GM18511 (cell line): ENCODE measurements around the gene CSMD2.

ENCODE experiments used
- ATAC-seq: cut with Tn5 transposase; IDR thresholded peaks from one replicate; pipeline ENCODE4 v1.9.1; 2021; ENCODE audit warnings: mild to moderate bottlenecking, moderate library complexity; ENCODE audit not compliant: unreplicated experiment

The CSMD2 gene

GRCh38 chr1:33724348-33724747 lies 440.7 kb downstream of the CSMD2 start:
- no peak for ATAC-seq

GRCh38 chr1:33723251-33723650 lies 441.8 kb downstream of the CSMD2 start:
- no peak for ATAC-seq

- ATAC-seq, result no peak
Observed at GRCh38 chr1:33721301-33721815, 443.7 kb downstream of the CSMD2 start.

- ATAC-seq, result no peak
Observed at GRCh38 chr1:33719771-33720670, 445.0 kb downstream of the CSMD2 start.

- no peak for ATAC-seq
Observed at GRCh38 chr1:33719326-33719725, 445.7 kb downstream of the CSMD2 start.

- ATAC-seq, result no peak
Observed at GRCh38 chr1:33718186-33718585, 446.8 kb downstream of the CSMD2 start.

GRCh38 chr1:33716976-33717688 lies 447.9 kb downstream of the CSMD2 start:
- ATAC-seq, result no peak

- ATAC-seq, result no peak
Observed at GRCh38 chr1:33715195-33715811, 449.7 kb downstream of the CSMD2 start.

- no peak for ATAC-seq
Observed at GRCh38 chr1:33714421-33714820, 450.6 kb downstream of the CSMD2 start.

GRCh38 chr1:33713058-33713877 lies 451.8 kb downstream of the CSMD2 start:
- no peak for ATAC-seq

- no peak for ATAC-seq
Observed at GRCh38 chr1:33712186-33712585, 452.8 kb downstream of the CSMD2 start.

GRCh38 chr1:33711511-33711910 lies 453.5 kb downstream of the CSMD2 start:
- no peak for ATAC-seq

GRCh38 chr1:33710967-33711366 lies 454.1 kb downstream of the CSMD2 start:
- ATAC-seq, result no peak

GRCh38 chr1:33709783-33710718 lies 455.0 kb downstream of the CSMD2 start:
- no peak for ATAC-seq

GRCh38 chr1:33709174-33709782 lies 455.8 kb downstream of the CSMD2 start:
- no peak for ATAC-seq

- no peak for ATAC-seq
Observed at GRCh38 chr1:33706634-33707255, 458.3 kb downstream of the CSMD2 start.

- no peak for ATAC-seq
Observed at GRCh38 chr1:33703464-33703863, 461.6 kb downstream of the CSMD2 start.

- no peak for ATAC-seq
Observed at GRCh38 chr1:33698361-33699035, 466.5 kb downstream of the CSMD2 start.
